NCI-H2081 (cell line): ENCODE measurements around the gene TAB3.
"Not testable (repeated sequence)": the region's sequence is repeated elsewhere in the genome, so short reads cannot be mapped to it uniquely, and the experiment has no call there.

Experiments used
- DNase-seq, 2 experiments: peaks; one replicate each; lab custom pipeline; 2025; lab: John Stamatoyannopoulos, UW

The TAB3 gene

DNA sequence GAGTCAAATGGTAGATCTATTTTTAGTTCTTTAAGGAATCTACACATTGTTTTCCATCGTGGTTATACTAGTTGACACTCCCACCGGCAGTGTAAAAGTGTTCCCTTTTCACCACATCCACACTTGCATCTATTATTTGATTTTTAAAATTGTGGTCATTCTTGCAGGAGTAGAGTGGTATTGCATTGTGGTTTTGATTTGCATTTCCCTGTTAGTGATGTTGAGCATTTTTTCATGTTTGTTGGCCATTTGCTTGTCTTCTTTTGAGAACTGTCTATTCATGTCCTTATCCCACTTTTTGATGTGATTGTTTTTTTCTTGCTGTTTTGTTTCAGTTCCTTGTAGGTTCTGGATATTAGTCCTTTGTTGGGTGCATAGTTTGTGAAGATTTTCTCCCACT is 70.0 kb downstream of the TAB3 start:
- DNase-seq = no peak

- no peak for DNase-seq
Observed at GRCh38 chrX:30816079-30816478, 73.0 kb downstream of the TAB3 start.

DNA sequence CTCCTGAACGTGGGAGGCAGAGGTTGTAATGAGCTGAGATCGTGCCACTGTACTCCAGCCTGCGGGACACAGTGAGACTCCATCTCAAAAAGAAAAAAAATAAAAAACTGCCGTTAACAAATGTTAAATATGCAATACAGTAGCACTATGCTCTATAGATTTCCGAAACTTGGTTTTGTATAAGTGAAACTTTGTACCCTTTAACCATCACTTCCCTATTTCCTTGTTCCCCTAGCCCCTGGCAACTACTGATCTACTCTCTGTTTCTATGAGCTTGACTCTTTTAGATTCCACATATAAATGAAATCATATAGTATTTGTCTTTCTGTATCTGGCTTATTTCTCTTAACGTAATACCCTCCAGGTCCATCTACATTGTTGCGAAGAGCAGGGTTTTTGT is 74.1 kb downstream of the TAB3 start:
- no peak for DNase-seq

GRCh38 chrX:30812326-30812725 is 76.7 kb downstream of the TAB3 start:
- no peak for DNase-seq

- DNase-seq = no peak
Observed at GRCh38 chrX:30806187-30806728, 82.8 kb downstream of the TAB3 start.

GRCh38 chrX:30804462-30804861 is 84.6 kb downstream of the TAB3 start:
- no peak for DNase-seq

GRCh38 chrX:30800901-30801300 is 88.2 kb downstream of the TAB3 start:
- DNase-seq = no peak

DNA sequence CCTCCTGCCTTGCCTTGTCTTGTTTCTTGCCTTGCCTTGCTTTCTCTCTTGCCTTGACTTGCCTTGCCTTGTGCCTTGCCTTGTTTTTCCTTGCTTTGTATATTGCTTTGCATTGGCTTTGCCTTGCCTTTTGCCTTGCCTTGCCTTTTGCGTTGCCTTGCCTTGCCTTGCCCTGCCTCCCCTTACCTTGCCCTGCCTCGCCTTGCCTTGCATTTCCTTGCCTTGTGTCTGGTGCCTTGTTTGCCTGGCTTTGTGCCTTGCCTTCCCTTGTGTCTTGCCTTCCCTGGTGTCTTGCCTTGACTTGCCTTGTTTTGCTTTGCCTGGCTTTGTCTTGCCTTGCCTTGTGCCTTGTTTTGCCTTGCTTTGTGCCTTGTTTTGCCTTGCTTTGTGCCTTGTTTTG is 89.7 kb downstream of the TAB3 start:
- DNase-seq = no peak

DNA sequence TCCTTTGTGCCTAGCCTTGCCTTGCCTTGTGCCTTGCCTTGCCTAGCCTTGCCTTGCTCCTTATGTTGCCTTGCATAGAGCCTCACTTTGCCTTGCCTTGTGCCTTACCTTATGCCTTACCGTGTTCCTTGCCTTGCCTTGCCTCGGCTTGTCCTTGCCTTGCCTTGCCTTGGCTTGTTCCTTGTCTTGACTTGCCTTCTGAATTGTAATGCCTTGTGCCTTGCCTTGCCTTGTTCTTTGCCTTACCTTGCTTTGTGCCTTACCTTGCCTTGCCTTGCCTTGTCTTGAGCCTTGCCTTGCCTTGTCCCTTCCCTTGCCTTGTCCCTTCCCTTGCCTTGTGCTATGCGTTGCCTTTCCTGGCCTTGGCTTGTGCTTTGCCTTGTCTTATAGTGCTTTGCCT is 90.2 kb downstream of the TAB3 start:
- DNase-seq = no peak

DNA sequence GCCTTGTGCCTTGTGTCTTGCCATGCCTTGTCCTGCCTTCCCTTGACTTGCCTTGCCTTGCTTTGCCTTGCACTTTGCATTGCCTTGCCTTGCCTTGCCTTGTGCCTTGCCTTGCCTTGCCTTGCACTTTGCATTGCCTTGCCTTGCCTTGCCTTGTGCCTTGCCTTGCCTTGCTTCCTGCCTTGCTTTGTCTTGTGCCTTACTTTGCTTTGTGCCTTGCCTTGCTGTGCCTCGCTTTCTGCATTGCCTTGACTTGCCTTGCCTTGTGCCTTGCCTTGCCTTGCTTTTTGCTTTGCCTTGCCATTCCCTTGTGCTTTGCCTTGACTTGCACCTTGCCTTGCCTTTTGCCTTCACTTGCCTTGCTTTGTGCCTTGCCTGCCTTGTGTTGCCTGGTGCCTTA is 91.8 kb downstream of the TAB3 start:
- not testable (repeated sequence) for DNase-seq

- DNase-seq = no peak
Observed at GRCh38 chrX:30795981-30796958, 92.8 kb downstream of the TAB3 start.

- no peak for DNase-seq
Observed at GRCh38 chrX:30794497-30794896, 94.6 kb downstream of the TAB3 start.

- DNase-seq = no peak
Observed at GRCh38 chrX:30793767-30794103, 95.3 kb downstream of the TAB3 start.

- no peak for DNase-seq
Observed at GRCh38 chrX:30793075-30793766, 95.8 kb downstream of the TAB3 start.

DNA sequence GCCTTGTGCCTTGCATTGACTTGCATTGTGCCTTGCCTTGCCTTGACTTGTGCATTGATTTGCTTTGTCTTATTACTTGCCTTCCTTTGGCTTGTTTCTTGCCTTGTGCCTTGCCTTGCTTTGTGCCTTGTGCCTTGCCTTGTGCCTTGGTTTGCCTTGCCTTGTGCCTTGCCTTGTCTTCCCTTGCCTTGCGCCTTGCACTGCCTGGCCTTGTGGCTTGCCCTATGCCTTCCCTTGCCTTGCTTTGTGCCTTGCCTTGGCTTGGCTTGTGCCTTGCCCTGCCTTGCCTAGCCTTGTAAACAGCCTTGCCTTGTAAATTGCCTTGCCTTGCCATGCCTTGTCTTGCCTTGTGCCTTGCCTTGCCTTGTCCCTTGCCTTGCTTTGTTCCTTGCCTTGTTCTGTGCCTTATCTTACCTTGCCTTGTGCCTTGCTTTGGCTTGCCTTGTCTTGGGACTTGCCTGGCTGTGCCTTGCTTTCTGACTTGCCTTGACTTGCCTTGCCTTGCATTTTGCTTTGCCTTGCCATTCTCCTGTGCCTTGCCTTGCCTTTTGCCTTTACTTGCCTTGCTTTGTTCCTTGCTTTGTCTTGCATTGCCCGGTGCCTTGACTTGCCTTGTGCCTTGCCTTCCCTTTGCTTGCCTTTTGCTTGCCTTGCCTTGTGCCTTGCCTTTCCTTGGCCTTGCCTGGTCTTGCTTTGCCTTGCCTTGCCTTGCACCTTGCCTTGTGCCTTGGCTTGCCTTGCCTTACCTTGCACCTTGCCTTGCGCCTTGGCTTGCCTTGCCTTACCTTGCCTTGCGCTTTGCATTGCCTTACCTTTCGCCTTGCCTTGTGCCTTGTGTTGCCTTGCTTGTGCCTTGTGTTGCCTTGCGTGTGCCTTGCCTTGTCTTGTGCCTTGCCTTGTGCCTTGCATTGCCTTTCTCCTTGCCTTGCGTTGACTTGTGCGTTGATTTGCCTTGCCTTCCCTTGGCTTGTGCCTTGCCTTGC is 97.5 kb downstream of the TAB3 start:
- no peak for DNase-seq

DNA sequence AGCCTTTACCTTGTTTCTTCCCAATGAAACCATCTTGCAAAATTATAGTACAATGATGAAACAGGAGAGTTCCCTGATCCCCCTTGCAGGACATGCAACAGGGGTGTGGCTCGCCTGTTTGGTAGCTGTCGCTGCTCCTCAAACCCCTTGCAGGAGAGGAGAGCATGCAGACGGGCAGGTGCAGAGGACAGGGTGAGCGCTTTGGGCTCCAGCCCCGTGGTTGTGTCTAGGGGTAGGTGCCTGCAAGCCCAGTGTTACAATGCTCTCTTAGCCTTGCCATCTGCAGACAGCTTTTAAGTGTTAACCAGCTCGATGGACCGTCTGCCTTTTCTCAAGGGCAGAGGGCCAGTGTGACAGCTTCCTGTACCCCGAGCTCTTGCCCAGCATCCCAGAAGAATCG is 102.0 kb downstream of the TAB3 start:
- DNase-seq = no peak

DNA sequence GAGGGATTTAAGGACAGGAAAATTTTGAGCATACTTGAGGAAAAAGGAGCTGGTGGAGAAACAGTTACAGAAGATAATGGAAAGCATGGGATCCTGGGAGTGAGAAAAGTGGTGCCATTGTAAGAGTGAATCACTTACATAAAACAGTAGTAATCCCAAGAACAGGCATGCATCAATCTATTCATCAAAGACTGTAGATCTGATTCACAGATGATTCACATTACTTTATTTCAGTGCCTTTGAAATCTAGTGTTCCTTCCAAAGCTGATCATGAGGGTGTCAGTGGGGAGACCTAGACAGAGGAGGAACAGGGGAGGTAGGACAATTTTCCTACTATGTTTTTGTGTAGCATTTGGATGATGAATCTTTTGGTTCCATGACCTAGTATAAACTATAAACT is 102.7 kb downstream of the TAB3 start:
- DNase-seq = no peak

DNA sequence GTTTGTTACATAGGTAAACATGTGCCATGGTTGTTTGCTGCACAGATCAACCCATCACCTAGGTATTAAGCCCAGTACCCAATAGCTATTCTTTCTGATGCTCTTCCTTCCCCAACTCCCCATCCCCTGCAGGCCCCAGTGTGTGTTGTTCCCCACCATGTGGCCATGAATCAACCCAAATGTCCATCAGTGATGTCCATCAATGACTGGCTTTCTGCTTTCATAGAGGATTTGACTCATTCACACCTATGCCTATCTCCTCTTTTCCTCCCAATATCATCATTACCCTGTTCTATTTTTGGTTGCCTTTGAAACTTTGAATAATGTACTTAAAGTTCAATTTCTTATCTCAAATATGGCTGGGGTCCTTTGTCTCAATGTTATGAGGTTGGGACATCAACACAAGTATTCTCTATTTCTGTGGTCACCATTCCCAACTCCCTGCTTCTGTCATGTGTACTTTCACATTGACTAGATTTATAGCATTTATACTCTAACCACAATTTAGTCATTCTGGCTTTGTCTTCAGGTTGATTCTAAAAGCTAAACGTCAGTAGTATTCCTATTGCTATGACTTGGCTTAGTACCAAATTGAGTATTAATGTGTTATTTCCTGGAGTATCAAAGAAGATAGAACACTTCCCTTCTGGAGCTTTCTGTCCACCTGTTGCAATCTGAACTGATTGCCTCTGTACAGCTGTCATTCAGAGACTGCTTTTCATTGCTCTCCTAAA is 107.2 kb downstream of the TAB3 start:
- DNase-seq = no peak

DNA sequence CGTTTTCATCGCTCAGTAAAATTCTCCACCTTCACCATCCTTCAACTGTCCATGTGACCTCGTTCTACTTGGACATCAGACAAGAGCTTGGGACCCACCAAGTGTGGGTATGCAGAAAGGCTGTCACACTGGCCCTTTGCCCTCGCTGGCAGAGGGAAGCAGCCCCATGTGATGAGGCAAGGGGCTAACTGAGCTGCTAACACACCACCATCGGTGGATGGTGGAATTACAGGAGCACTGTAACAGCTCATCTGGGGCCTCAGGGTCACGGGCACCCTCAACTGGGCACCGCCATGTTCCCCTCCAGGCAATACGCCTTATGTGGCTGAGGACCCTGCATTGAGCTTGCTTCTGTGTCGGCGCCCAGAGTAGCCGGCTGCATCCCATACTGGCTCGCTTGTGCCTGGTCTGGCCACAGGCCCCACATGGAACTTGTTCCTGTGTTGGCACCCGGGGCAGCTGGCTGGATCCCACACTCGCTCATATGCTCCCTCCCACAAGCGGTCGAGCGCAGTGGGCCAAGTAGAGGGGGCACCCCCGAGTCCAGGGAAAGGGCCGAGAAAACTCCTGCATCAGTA is 109.5 kb downstream of the TAB3 start:
- no peak for DNase-seq

GRCh38 chrX:30777575-30777974 is 111.5 kb downstream of the TAB3 start:
- no peak for DNase-seq
